Measurements from ENCODE around the gene RAB29. TPM values are rescaled to one million over a fixed set of nuclear protein-coding genes. Genes with fewer than 3 reads are reported as not detected.

Gene RAB29, protein sequence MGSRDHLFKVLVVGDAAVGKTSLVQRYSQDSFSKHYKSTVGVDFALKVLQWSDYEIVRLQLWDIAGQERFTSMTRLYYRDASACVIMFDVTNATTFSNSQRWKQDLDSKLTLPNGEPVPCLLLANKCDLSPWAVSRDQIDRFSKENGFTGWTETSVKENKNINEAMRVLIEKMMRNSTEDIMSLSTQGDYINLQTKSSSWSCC
- 15.3 and 18.4 TPM in 2 replicates for total RNA-seq

GRCh38 chr1:205775015-205775716, at the start of gene RAB29:
Gene RAB29 (minus strand): TSS chr1:205775482. CDS start chr1:205774956, 526 bp downstream.

GRCh38 chr1:205812878-205813754, 37.8 kb upstream of the RAB29 start, which contains the start of gene SLC41A1:
Gene SLC41A1 (minus strand): TSS chr1:205813198. CDS start chr1:205810441, 2,757 bp downstream.

GRCh38 chr1:205750138-205751035, 24.9 kb downstream of the RAB29 start, which contains the start of gene NUCKS1:
Gene NUCKS1 (minus strand): TSS chr1:205750182. CDS start chr1:205749973, 209 bp downstream.

Small RNA genes lying within 50 kb of the gene (small RNA-seq; reads per million reads assigned to genes)
- gene RF00139 (ENCODE audit: low replicate concordance) = not detected

Other genes starting within 250 kb of the RAB29 start
- gene ELK4, start 143.5 kb downstream of the RAB29 start, total RNA-seq = 16.6 and 26.9 TPM in 2 replicates
- gene SLC45A3, start 95.0 kb downstream of the RAB29 start, total RNA-seq = 5.7 and 11.9 TPM in 2 replicates
- gene NUCKS1, start 25.3 kb downstream of the RAB29 start, total RNA-seq = 84.7 and 185 TPM in 2 replicates
- 17.0 and 21.2 TPM in 2 replicates for gene SLC41A1, start 37.7 kb upstream of the RAB29 start, total RNA-seq
- not detected in 2 replicates for gene PM20D1, start 74.7 kb upstream of the RAB29 start, total RNA-seq
- gene SLC26A9, start 168.0 kb upstream of the RAB29 start, total RNA-seq = not detected in 2 replicates
- gene RAB7B, start 227.9 kb upstream of the RAB29 start, total RNA-seq = 0.66 and 2.4 TPM in 2 replicates
- gene CTSE, start 248.4 kb upstream of the RAB29 start, total RNA-seq = not detected in 2 replicates

Data from placental pericyte (primary cell).